Naive thymus-derived CD8-positive, alpha-beta T cell (primary cell): ENCODE measurements around the gene UMAD1. TPM values are rescaled to one million over a fixed set of nuclear protein-coding genes. Genes with fewer than 3 reads are reported as not detected.
"Not testable (repeated sequence)": the region's sequence is repeated elsewhere in the genome, so short reads cannot be mapped to it uniquely, and the experiment has no call there.

Source experiments
- ATAC-seq, 2 donors: fragments of 150-1000 bp; cut with Tn5 transposase in 1 of 2; sonication (Bioruptor Pico), chemical (Tn5 transposase) in 1 of 2; 1 replicate in 1 of 2; 2 replicates in 1 of 2; pipeline ENCODE4 v1.10.0; 2021; ENCODE audit warnings: mild to moderate bottlenecking in 2 of 2, moderate library complexity in 2 of 2
- POLR2A ChIA-PET: fragments of 350-600 bp; sonication (Branson Sonifier 250); formaldehyde crosslinking; loops from one replicate; lab custom pipeline; 2021; ENCODE audit warnings: antibody characterized with exemption; lab: Charles Lee
- DNase-seq, 10 donors: peaks; one replicate each; pipeline versions ENCODE4 v3.0.0 to v3.0.0-alpha.2; 2020 to 2022
- H3K27ac Mint-ChIP-seq, 10 donors: one replicate each; pipeline ENCODE4 v1.8.0; 2020 to 2022; ENCODE audit warnings: mild to moderate bottlenecking in 10 of 10, mixed read lengths in 10 of 10, moderate library complexity in 4 of 10, inconsistent platforms in 1 of 10
- H3K27me3 Mint-ChIP-seq, 5 donors: one replicate each; pipeline ENCODE4 v1.8.0; 2021 to 2022; ENCODE audit warnings: mixed read lengths in 5 of 5
- H3K36me3 Mint-ChIP-seq, 3 donors: one replicate each; pipeline ENCODE4 v1.8.0; 2020 to 2022; ENCODE audit warnings: mixed read lengths in 3 of 3, mild to moderate bottlenecking in 2 of 3, inconsistent platforms in 1 of 3
- H3K4me1 Mint-ChIP-seq, 4 donors: one replicate each; pipeline ENCODE4 v1.8.0; 2021 to 2022; ENCODE audit warnings: mixed read lengths in 4 of 4
- H3K4me3 Mint-ChIP-seq, 10 donors: one replicate each; pipeline ENCODE4 v1.8.0; 2020 to 2022; ENCODE audit warnings: mild to moderate bottlenecking in 10 of 10, mixed read lengths in 10 of 10, moderate library complexity in 6 of 10, inconsistent platforms in 1 of 10
- H3K9me3 Mint-ChIP-seq, 9 donors: one replicate each; pipeline ENCODE4 v1.8.0; 2020 to 2022; ENCODE audit warnings: mixed read lengths in 9 of 9, mild to moderate bottlenecking in 3 of 9, inconsistent platforms in 1 of 9, moderate library complexity in 1 of 9
- polyA plus RNA-seq, 3 donors: library from polyadenylated mRNA; unstranded; fragments of 300-500 nt; fragmentation: Illumina TruSeq; gene quantifications; one replicate each; pipeline ENCODE4 v1.2.3, GENCODE V29; 2021
- total RNA-seq, 8 experiments: library from RNA in 2 of 8; stranded (reverse) in 2 of 8; gene quantifications; one replicate each; pipeline ENCODE4 v1.2.3 and lab custom pipeline; 2021 to 2026

The UMAD1 gene
- total and polyA plus RNA-seq, 5 experiments from 2014 or later = 18.4 to 35.5 (median 25.9) TPM

- POLR2A ChIA-PET = interaction anchor here (2.3 kb wide), 1 partner anchor 39 kb away, joined by 12 read pairs; the partner anchor contains the start of gene UMAD1
- H3K4me3 Mint-ChIP-seq, ATAC-seq, H3K9me3 Mint-ChIP-seq, H3K27me3 Mint-ChIP-seq: not testable (repeated sequence)
- peak in 1 of 10 donors; percentile 10 for DNase-seq
- Mint-ChIP-seq H3K4me1 (peaks cover 15 to 33% (median 22%) of the 10 kb centered on the region in 4 donors), H3K36me3 (peaks cover 11 to 24% (median 23%) of the 10 kb centered on the region in 3 donors), H3K27ac (peak overlapping the region in 2 of 10 donors; percentile 13 to 57)
Measured at GRCh38 chr7:7679640-7680039, 39.1 kb downstream of the UMAD1 start.

DNA sequence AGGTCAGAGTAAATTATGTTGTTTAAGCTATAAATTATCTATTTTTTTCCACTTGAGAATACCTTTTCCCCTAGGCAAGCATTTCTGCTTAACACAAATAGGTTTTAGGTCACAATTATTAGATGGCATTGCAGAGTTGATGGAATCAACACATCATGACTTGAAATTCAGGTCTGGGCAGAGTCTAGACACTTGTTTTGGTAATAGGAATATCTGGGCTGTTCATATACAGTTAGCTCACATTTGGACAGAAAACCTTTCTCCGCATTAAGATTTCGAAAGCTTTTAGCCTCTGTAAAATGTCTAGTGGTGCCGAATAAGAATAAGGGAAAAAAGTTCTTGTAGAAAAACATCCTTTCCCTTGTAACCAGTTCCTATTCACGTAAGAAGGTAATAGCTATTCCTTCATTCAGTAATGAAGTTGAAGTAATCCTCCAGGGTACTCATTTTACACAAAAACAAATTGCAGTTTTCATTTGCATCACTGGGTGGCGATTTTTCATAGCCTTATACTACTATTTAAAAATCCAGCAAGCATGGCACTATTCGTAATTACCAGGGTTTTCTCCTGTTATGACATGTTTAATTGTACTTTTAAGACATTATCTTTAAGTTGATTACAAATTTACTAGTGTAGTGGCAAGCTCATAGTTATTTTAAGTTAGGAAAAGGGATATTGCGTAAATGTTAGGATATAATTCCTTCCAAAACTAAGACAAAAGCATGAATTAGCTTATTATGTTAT is 40.8 kb downstream of the UMAD1 start:
- DNase-seq (peak in 7 of 10 donors; percentile 31 to 60 (median 39)), ATAC-seq (peak; percentile 82 to 86)
- Mint-ChIP-seq H3K9me3 (peaks cover 0 to 10% (median 2%) of the 10 kb centered on the region in 9 donors), H3K4me3 (peak overlapping the region in 3 of 10 donors; percentile 1 to 42 (median 5)), H3K4me1 (peaks cover 17 to 37% (median 26%) of the 10 kb centered on the region in 4 donors), H3K27ac (peak overlapping the region in 6 of 10 donors; percentile 13 to 75 (median 60)), H3K27me3 (no peaks in the 10 kb centered on the region), H3K36me3 (peaks cover 4 to 12% (median 10%) of the 10 kb centered on the region in 3 donors)
- POLR2A ChIA-PET = interaction anchor here (0.6 to 2.3 kb wide), 4 partner anchors 41 to 509 kb away, joined by 4 to 12 read pairs (median 4); partner anchors contain the start of genes GLCCI1 and UMAD1

DNA sequence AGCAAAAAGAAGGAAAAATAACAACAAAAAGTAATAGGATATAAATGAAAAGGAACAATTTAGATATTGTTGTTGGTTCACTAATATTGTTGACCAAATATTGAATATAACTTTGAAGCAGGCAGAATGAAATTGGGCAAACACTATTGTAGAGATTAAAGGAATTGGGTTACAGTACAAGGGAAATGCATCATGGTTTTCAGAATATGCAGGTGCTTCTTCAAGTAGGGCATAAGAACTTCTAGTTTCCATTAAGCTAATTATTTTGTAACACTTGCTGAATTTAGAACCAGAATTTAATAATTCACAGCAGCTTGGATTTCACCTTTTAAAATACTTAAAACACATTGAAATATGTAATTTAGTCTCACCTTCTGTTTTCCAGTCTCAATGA is 41.4 kb downstream of the UMAD1 start:
- POLR2A ChIA-PET = interaction anchor here (0.6 to 2.3 kb wide), 4 partner anchors 41 to 509 kb away, joined by 4 to 12 read pairs (median 4); partner anchors contain the start of genes GLCCI1 and UMAD1
- Mint-ChIP-seq H3K27me3 (no peaks in the 10 kb centered on the region), H3K4me3 (no peak overlapping the region), H3K9me3 (peaks cover 0 to 10% (median 2%) of the 10 kb centered on the region in 9 donors), H3K4me1 (peaks cover 22 to 41% (median 32%) of the 10 kb centered on the region in 4 donors), H3K27ac (peak overlapping the region in 2 of 10 donors; percentile 13 to 75), H3K36me3 (peaks cover 4 to 16% (median 10%) of the 10 kb centered on the region in 3 donors)
- no peak for DNase-seq
- peak in 1 of 2 donors; percentile 51 for ATAC-seq

GRCh38 chr7:7682861-7683260 is 42.3 kb downstream of the UMAD1 start:
- Mint-ChIP-seq H3K4me1 (peaks cover 25 to 47% (median 37%) of the 10 kb centered on the region in 4 donors), H3K27me3 (no peaks in the 10 kb centered on the region)

GRCh38 chr7:7686811-7687508 is 46.4 kb downstream of the UMAD1 start:
- Mint-ChIP-seq H3K27ac (peak overlapping the region in 1 of 10 donors; percentile 41), H3K4me1 (peaks cover 19 to 36% (median 25%) of the 10 kb centered on the region in 4 donors), H3K27me3 (no peaks in the 10 kb centered on the region), H3K36me3 (peaks cover under 1 to 14% (median 2%) of the 10 kb centered on the region in 3 donors), H3K9me3 (no peaks in the 10 kb centered on the region), H3K4me3 (no peak overlapping the region)
- DNase-seq (no peak), ATAC-seq (no peak)
- POLR2A ChIA-PET = no interaction called here

More at GRCh38 chr7:7682861-7683260, 42.3 kb downstream of the UMAD1 start:
- ATAC-seq (no peak), DNase-seq (no peak)
- POLR2A ChIA-PET = no interaction called here
- Mint-ChIP-seq H3K36me3 (peaks cover 0 to 12% (median 4%) of the 10 kb centered on the region in 3 donors), H3K27ac (peak overlapping the region in 2 of 10 donors; percentile 36 to 58), H3K9me3 (peaks cover 0 to 3% (median 2%) of the 10 kb centered on the region in 9 donors), H3K4me3 (no peak overlapping the region)

GRCh38 chr7:7687800-7688199 is 47.2 kb downstream of the UMAD1 start:
- Mint-ChIP-seq H3K9me3 (no peaks in the 10 kb centered on the region), H3K27me3 (no peaks in the 10 kb centered on the region), H3K27ac (no peak overlapping the region), H3K4me1 (peaks cover 19 to 29% (median 24%) of the 10 kb centered on the region in 4 donors), H3K4me3 (no peak overlapping the region), H3K36me3 (peaks cover 5 to 23% (median 9%) of the 10 kb centered on the region in 3 donors)
- DNase-seq (no peak), ATAC-seq (no peak)
- POLR2A ChIA-PET = no interaction called here

- no peaks in the 10 kb centered on the region for H3K27me3 Mint-ChIP-seq
- ATAC-seq (no peak), DNase-seq (no peak)
- no peaks in the 10 kb centered on the region for H3K9me3 Mint-ChIP-seq
- POLR2A ChIA-PET = no interaction called here
- H3K36me3 Mint-ChIP-seq = peaks cover 5 to 25% (median 9%) of the 10 kb centered on the region in 3 donors
- no peak overlapping the region for H3K4me3 Mint-ChIP-seq
- H3K4me1 Mint-ChIP-seq = peaks cover 16 to 28% (median 21%) of the 10 kb centered on the region in 4 donors
- peak overlapping the region in 2 of 10 donors; percentile 46 to 62 for H3K27ac Mint-ChIP-seq
Measured at GRCh38 chr7:7688310-7688709, 47.8 kb downstream of the UMAD1 start.

DNA sequence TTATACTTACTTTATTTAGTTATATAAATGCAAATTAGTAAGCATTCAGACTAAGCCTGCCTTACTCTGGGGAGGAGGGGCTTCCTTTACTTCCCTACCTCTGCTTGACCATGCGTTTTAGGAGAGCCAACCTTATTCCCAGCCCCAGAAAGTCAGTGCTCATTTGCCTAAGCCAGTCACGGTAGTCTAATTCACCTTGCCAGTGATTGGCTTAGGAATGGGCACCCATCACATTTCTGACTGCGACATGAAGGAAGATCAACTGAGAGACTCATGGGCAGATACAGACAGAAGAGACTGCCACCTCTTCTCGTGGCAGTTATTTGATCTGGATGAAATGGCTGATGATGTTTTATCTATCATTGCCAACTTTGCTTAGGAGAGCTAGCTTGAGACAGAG is 48.4 kb downstream of the UMAD1 start:
- Mint-ChIP-seq H3K4me1 (peaks cover 16 to 28% (median 21%) of the 10 kb centered on the region in 4 donors), H3K27me3 (no peaks in the 10 kb centered on the region), H3K27ac (peak overlapping the region in 1 of 10 donors; percentile 26), H3K4me3 (no peak overlapping the region), H3K9me3 (no peaks in the 10 kb centered on the region), H3K36me3 (peaks cover 5 to 25% (median 7%) of the 10 kb centered on the region in 3 donors)
- POLR2A ChIA-PET = no interaction called here
- DNase-seq (no peak), ATAC-seq (no peak)

DNA sequence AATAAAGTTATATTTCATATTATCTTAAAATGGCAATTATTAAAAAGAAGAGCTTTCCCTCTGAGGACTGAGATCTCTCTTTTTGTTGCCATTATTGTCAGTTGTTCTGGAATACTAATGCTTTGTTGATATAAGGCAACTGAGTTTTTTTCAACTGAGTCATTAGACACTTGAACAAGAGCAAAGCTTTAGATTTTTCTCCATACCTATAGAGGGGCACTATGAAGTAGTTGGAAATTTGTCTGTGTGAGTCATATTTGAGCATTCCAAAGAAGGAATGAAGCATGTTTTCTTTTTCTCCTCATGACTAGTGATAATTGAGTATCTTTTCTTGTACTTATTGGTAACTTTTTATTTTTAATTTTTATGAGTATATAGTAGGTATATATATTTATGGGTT is 53.3 kb downstream of the UMAD1 start:
- DNase-seq (no peak), ATAC-seq (no peak)
- peaks cover 0 to 5% (median 0%) of the 10 kb centered on the region in 9 donors for H3K9me3 Mint-ChIP-seq
- peaks cover 14 to 37% (median 25%) of the 10 kb centered on the region in 3 donors for H3K36me3 Mint-ChIP-seq
- no peaks in the 10 kb centered on the region for H3K27me3 Mint-ChIP-seq
- H3K4me3 Mint-ChIP-seq = no peak overlapping the region
- POLR2A ChIA-PET = no interaction called here
- H3K4me1 Mint-ChIP-seq = peaks cover 8 to 27% (median 16%) of the 10 kb centered on the region in 4 donors
- no peak overlapping the region for H3K27ac Mint-ChIP-seq

DNA sequence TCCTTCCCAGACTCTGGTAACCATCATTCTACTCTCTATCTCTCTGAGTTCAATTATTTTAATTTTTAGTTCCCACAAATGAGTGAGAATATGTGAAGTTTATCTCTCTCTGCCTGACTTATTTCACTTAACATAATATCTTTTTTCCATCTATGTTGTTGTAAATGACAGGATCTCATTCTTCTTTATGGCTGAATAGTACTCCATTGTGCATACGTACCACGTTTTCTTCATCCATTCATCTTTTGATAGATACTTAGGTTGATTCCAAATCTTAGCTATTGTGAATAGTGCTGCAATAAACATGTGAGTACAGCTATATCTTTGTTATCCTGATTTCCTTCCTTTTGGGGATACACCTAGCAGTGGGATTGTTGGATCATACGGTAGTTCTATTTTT is 54.0 kb downstream of the UMAD1 start:
- ATAC-seq (no peak), DNase-seq (no peak)
- peaks cover 14 to 37% (median 25%) of the 10 kb centered on the region in 3 donors for H3K36me3 Mint-ChIP-seq
- H3K27ac Mint-ChIP-seq = no peak overlapping the region
- H3K4me1 Mint-ChIP-seq = peaks cover 9 to 27% (median 16%) of the 10 kb centered on the region in 4 donors
- H3K4me3 Mint-ChIP-seq = no peak overlapping the region
- POLR2A ChIA-PET = no interaction called here
- no peaks in the 10 kb centered on the region for H3K27me3 Mint-ChIP-seq
- H3K9me3 Mint-ChIP-seq = peaks cover 0 to 5% (median 0%) of the 10 kb centered on the region in 9 donors

DNA sequence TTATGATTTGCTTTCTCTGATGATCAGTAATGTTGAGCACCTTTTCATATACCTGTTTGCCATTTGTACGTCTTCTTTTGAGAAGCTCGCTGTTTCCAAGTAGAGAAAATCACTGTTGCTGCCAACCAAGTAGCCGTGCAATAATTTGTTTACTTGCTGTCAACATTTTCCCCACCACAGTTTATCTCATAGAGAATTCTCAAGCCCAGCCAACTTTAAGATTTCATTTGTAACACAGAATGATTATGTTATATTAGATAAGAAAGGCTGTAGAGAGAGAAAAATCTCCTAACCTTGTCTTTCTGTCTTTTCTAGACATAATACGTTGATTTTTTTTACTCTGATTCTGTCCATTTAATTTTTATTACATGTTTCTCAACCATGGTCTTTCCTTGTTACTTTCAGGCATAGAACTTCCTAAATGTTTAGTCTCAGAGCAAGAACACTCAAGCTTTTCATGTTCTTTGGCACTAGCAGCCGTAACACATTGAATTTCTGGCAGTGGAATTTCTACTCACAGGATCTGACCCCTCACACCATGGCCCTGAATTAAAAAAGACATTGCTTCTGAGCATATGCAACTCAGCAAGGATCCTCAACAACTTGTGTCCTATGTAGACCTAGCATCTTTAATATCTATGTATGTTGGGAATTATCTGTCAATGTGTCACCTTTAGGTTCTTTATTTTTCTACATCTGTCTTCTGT is 54.7 kb downstream of the UMAD1 start:
- Mint-ChIP-seq H3K9me3 (peaks cover 0 to 5% (median 0%) of the 10 kb centered on the region in 9 donors), H3K4me1 (peaks cover 9 to 29% (median 18%) of the 10 kb centered on the region in 4 donors), H3K27ac (no peak overlapping the region), H3K4me3 (no peak overlapping the region), H3K36me3 (peaks cover 14 to 39% (median 26%) of the 10 kb centered on the region in 3 donors), H3K27me3 (no peaks in the 10 kb centered on the region)
- DNase-seq (no peak), ATAC-seq (no peak)
- POLR2A ChIA-PET = no interaction called here
